ENCODE data around the gene CHCHD3.
"Not testable (repeated sequence)": the region's sequence is repeated elsewhere in the genome, so short reads cannot be mapped to it uniquely, and the experiment has no call there.

CHCHD3 gene

GRCh38 chr7:133003052-133003910 is 78.6 kb downstream of the CHCHD3 start:
- no peak for DNase-seq (ENCODE audit: low spot score)

- DNase-seq (ENCODE audit: low spot score), result no peak
These were observed 80.2 kb downstream of the CHCHD3 start for GRCh38 chr7:133001727-133002126.

- DNase-seq (ENCODE audit: low spot score), result no peak
These were observed 82.0 kb downstream of the CHCHD3 start for GRCh38 chr7:132999845-133000244.

- no peak for DNase-seq (ENCODE audit: low spot score)
These were observed 83.1 kb downstream of the CHCHD3 start for GRCh38 chr7:132998763-132999162.

- DNase-seq (ENCODE audit: low spot score), result no peak
These were observed 84.4 kb downstream of the CHCHD3 start for GRCh38 chr7:132997505-132997904.

- no peak for DNase-seq (ENCODE audit: low spot score)
These were observed 85.2 kb downstream of the CHCHD3 start for GRCh38 chr7:132996581-132997242.

- no peak for DNase-seq (ENCODE audit: low spot score)
These were observed 88.4 kb downstream of the CHCHD3 start for GRCh38 chr7:132993377-132994013.

GRCh38 chr7:132991615-132992587 is 90.0 kb downstream of the CHCHD3 start:
- DNase-seq (ENCODE audit: low spot score), result no peak

- DNase-seq (ENCODE audit: low spot score), result no peak
These were observed 93.8 kb downstream of the CHCHD3 start for GRCh38 chr7:132988117-132988516.

- DNase-seq (ENCODE audit: low spot score), result no peak
These were observed 101.5 kb downstream of the CHCHD3 start for GRCh38 chr7:132980402-132980801.

GRCh38 chr7:132979524-132979923 is 102.4 kb downstream of the CHCHD3 start:
- no peak for DNase-seq (ENCODE audit: low spot score)

GRCh38 chr7:132977234-132977633 is 104.7 kb downstream of the CHCHD3 start:
- no peak for DNase-seq (ENCODE audit: low spot score)

GRCh38 chr7:132972745-132973144 is 109.1 kb downstream of the CHCHD3 start:
- no peak for DNase-seq (ENCODE audit: low spot score)

- no peak for DNase-seq (ENCODE audit: low spot score)
These were observed 111.6 kb downstream of the CHCHD3 start for GRCh38 chr7:132970257-132970656.

- DNase-seq (ENCODE audit: low spot score), result no peak
These were observed 112.4 kb downstream of the CHCHD3 start for GRCh38 chr7:132969520-132969919.

- DNase-seq (ENCODE audit: low spot score), result not testable (repeated sequence)
These were observed 114.4 kb downstream of the CHCHD3 start for GRCh38 chr7:132967470-132967848.

- DNase-seq (ENCODE audit: low spot score), result no peak
These were observed 115.0 kb downstream of the CHCHD3 start for GRCh38 chr7:132966754-132967469.

- DNase-seq (ENCODE audit: low spot score), result no peak
These were observed 115.9 kb downstream of the CHCHD3 start for GRCh38 chr7:132965951-132966350.

- DNase-seq (ENCODE audit: low spot score), result no peak
These were observed 117.0 kb downstream of the CHCHD3 start for GRCh38 chr7:132964876-132965275.

- DNase-seq (ENCODE audit: low spot score), result no peak
These were observed 122.0 kb downstream of the CHCHD3 start for GRCh38 chr7:132959891-132960290.

GRCh38 chr7:132956556-132956955 is 125.3 kb downstream of the CHCHD3 start:
- DNase-seq (ENCODE audit: low spot score), result no peak
